Measurements from ENCODE around the gene TMC1. TPM values are rescaled to one million over a fixed set of nuclear protein-coding genes. Genes with fewer than 3 reads are reported as not detected.
A peak's percentile ranks its signal among the peaks of the same experiment; 100 is the strongest.

The TMC1 gene
- total RNA-seq, 1 experiment from 2014 or later = 5.5 TPM

DNA sequence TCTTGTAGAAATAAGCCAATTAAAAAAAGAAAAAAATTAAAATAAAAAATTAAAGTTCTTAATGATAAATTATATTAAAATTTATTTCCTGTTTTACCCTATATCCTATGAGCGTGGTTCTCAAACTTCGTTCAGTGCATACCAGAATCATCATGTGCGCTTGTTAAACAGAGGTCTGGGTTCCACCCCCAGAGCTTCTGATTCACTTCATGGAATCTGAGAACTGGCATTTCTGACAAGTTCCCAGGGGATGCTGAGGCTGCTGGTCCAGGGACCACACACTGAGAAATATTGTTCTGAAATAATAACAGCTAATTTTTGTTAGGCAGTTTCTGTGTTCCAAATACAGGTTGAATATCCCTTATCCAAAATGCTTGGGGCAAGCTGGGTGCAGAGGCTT is 79.3 kb downstream of the TMC1 start:
- DNase-seq = no peak
- BruUV-seq (replicated peaks) = no TSS peak
- Histone ChIP-seq H4K20me1 (ENCODE audit: insufficient read depth) (no peaks in the 10 kb centered on the region), H3K4me1 (replicated peaks; ENCODE audit: insufficient read depth) (no peaks in the 10 kb centered on the region), H3F3A (ENCODE audit: insufficient read depth, low read depth) (peaks cover 3% of the 10 kb centered on the region; the same call in 1 of the 2 replicates), H3K9me2 (ENCODE audit: insufficient read depth) (no peaks in the 10 kb centered on the region), H2AFZ (no peak overlapping the region), H3K4me3 (no peak overlapping the region), H3K27me3 (ENCODE audit: insufficient read depth, low read depth) (no peaks in the 10 kb centered on the region), H3K27ac (no peak overlapping the region), H3K79me2 (ENCODE audit: low read depth) (no peaks in the 10 kb centered on the region), H3K36me3 (ENCODE audit: low read depth) (no peaks in the 10 kb centered on the region), H3K4me2 (no peak overlapping the region), H3K9me3 (ENCODE audit: insufficient read depth, low read depth) (no peaks in the 10 kb centered on the region)
- intact Hi-C loops (cut with micrococcal nuclease; ENCODE audit: unreplicated experiment) = no loop called here
- ChIA-PET POLR2A (ENCODE audit: unreplicated experiment) (interaction anchor here (0.7 kb wide), 1 partner anchor 207 kb away, joined by 5 read pairs; no protein-coding TSS in a partner anchor), CTCF (no interaction called here)
- TF ChIP-seq, protein P1, sequence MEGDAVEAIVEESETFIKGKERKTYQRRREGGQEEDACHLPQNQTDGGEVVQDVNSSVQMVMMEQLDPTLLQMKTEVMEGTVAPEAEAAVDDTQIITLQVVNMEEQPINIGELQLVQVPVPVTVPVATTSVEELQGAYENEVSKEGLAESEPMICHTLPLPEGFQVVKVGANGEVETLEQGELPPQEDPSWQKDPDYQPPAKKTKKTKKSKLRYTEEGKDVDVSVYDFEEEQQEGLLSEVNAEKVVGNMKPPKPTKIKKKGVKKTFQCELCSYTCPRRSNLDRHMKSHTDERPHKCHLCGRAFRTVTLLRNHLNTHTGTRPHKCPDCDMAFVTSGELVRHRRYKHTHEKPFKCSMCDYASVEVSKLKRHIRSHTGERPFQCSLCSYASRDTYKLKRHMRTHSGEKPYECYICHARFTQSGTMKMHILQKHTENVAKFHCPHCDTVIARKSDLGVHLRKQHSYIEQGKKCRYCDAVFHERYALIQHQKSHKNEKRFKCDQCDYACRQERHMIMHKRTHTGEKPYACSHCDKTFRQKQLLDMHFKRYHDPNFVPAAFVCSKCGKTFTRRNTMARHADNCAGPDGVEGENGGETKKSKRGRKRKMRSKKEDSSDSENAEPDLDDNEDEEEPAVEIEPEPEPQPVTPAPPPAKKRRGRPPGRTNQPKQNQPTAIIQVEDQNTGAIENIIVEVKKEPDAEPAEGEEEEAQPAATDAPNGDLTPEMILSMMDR (conservative IDR thresholded peaks at IDR 0.05) = no peak
- TF ChIP-seq EZH2 (IDR thresholded peaks at IDR 0.05; ENCODE audit: low read depth) = no peak

DNA sequence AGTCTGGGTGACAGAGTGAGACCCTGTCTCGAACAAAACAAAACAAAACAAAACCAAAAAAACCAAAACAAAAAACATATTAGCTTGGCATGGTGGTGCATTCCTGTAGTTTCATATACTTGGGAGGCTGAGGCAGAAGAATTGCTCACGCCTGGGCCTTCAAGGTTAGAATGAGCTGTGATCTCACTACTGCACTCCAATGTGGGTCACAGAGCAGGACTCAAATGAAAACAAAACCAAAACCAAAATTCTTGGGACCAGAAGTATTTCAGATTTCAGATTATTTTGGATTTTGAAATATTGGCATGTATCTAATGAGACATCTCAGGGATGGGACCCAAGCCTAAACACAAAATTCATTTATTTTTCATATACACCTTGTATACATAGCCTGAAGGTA is 80.2 kb downstream of the TMC1 start:
- Histone ChIP-seq H3K36me3 (ENCODE audit: low read depth) (no peaks in the 10 kb centered on the region), H3K4me3 (no peak overlapping the region), H3K4me1 (replicated peaks; ENCODE audit: insufficient read depth) (no peaks in the 10 kb centered on the region), H3K4me2 (no peak overlapping the region), H3K27me3 (ENCODE audit: insufficient read depth, low read depth) (no peaks in the 10 kb centered on the region), H3F3A (ENCODE audit: insufficient read depth, low read depth) (peaks cover 3% of the 10 kb centered on the region; the same call in 1 of the 2 replicates), H3K27ac (no peak overlapping the region), H4K20me1 (ENCODE audit: insufficient read depth) (no peaks in the 10 kb centered on the region), H3K9me3 (ENCODE audit: insufficient read depth, low read depth) (no peaks in the 10 kb centered on the region), H3K79me2 (ENCODE audit: low read depth) (no peaks in the 10 kb centered on the region), H3K9me2 (ENCODE audit: insufficient read depth) (no peaks in the 10 kb centered on the region), H2AFZ (no peak overlapping the region)
- intact Hi-C loops (cut with micrococcal nuclease; ENCODE audit: unreplicated experiment) = no loop called here
- DNase-seq = no peak
- CTCF ChIA-PET = interaction anchor here (0.6 kb wide), 1 partner anchor 221 kb away, joined by 3 read pairs; no protein-coding TSS in a partner anchor
- POLR2A ChIA-PET (ENCODE audit: unreplicated experiment) = interaction anchor here (0.6 kb wide), 1 partner anchor 48 kb away, joined by 3 read pairs; no protein-coding TSS in a partner anchor
- TF ChIP-seq, protein P1 (conservative IDR thresholded peaks at IDR 0.05) = no peak
- no peak for TF ChIP-seq EZH2 (IDR thresholded peaks at IDR 0.05; ENCODE audit: low read depth)
- no TSS peak for BruUV-seq (replicated peaks)

DNA sequence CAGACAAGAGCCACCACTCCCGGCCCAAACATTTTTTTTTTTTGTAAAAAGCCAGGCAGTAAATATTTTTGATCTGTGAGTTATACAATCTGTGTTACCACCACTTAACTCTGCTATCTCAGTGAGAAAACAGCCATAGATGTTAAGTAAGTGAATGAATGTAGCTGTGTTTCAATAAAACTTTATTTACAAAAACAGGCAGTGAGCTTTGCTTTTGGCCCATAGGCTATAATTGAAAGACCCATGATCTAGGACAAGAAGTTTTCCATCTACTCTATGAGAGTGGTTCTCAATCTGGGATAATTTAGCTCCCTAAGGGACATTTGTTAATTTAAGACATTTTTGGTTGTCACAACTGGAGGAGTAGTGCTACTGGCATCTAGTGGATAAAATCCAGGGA is 91.0 kb downstream of the TMC1 start:
- no peak overlapping the region for H3K4me3 ChIP-seq
- POLR2A ChIA-PET (ENCODE audit: unreplicated experiment) = no interaction called here
- TF ChIP-seq EZH2 (IDR thresholded peaks at IDR 0.05; ENCODE audit: low read depth) = no peak
- TF ChIP-seq, protein P1 (conservative IDR thresholded peaks at IDR 0.05) = no peak
- H3K27me3 ChIP-seq (ENCODE audit: insufficient read depth, low read depth) = no peaks in the 10 kb centered on the region
- 0 out of 2 replicates have a peak overlapping the region, but pooled peaks have one; percentile 16 for H2AFZ ChIP-seq
- no peak for DNase-seq
- CTCF ChIA-PET = no interaction called here
- H3K36me3 ChIP-seq (ENCODE audit: low read depth) = no peaks in the 10 kb centered on the region
- no peak overlapping the region for H3K27ac ChIP-seq
- H3K9me3 ChIP-seq (ENCODE audit: insufficient read depth, low read depth) = no peaks in the 10 kb centered on the region
- no peaks in the 10 kb centered on the region for H3K79me2 ChIP-seq (ENCODE audit: low read depth)
- intact Hi-C loops (cut with micrococcal nuclease; ENCODE audit: unreplicated experiment) = no loop called here
- H3K4me2 ChIP-seq = no peak overlapping the region
- no TSS peak for BruUV-seq (replicated peaks)
- H3K4me1 ChIP-seq (replicated peaks; ENCODE audit: insufficient read depth) = no peaks in the 10 kb centered on the region
- no peaks in the 10 kb centered on the region for H4K20me1 ChIP-seq (ENCODE audit: insufficient read depth)
- H3F3A ChIP-seq (ENCODE audit: insufficient read depth, low read depth) = no peaks in the 10 kb centered on the region
- no peaks in the 10 kb centered on the region; the same call in 1 of the 2 replicates for H3K9me2 ChIP-seq (ENCODE audit: insufficient read depth)

All from PC-9 (cell line).